HG03378 (cell line): ENCODE results near the gene TSPAN13.
"Not testable (repeated sequence)": the region's sequence is repeated elsewhere in the genome, so short reads cannot be mapped to it uniquely, and the experiment has no call there.

Experiments
- ATAC-seq: cut with Tn5 transposase; IDR thresholded peaks from one replicate; pipeline ENCODE4 v1.9.1; 2021; ENCODE audit warnings: mild to moderate bottlenecking, moderate library complexity; ENCODE audit not compliant: unreplicated experiment

The TSPAN13 gene

DNA sequence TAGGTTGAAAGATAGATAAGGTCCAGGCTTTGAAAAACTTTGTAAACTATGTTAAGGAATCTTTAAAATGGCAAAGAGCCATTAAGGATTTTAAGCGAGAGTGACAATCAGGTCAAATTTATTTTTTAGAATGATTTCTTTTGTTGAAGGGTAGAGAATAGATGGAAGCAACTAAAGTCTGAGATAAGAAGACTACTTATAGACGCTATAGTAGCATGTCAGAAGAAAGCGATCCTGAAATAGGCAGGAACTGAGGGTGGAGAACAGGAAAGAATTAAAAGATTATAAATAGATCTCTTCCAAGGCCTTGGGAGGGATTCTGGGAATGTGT is 13.0 kb upstream of the TSPAN13 start:
- ATAC-seq = no peak

DNA sequence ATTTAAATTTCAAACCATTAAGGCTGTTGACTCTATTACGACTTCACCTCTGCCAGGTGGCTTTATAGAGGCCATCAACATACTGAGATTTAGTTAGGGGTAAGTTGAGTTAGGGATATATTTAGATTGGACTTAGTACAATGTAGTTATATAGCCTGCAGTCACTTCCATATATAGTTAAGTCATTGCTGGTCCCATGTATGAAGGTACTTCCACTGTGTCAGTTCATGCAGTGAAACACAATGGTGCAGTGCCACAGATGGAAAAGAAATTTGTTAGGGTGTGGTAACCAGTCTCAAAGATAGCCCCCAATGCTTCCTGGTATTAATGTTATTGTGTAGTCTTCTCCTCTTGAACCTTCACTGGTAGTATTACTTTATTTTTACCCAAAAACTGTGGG is 12.6 kb upstream of the TSPAN13 start:
- ATAC-seq = no peak

DNA sequence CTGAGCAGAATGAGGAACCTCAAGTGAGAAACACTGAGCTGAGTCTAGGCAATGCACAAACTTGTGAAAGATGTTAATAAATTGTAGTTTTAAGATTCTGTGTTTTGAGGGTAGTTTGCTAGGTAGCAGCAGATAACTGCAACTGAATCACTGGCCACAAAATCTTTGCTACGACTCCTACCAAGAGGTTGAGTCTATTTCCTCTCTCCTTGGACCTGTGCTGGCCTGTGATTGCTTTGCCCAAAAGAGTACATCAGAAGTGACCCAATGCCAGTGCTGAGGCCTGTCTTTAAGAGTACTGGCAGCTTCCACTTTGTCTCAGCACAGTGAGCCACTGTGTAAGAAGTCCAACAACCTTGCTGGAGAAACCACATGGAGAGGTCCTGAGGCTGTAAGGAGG is 11.9 kb upstream of the TSPAN13 start:
- no peak for ATAC-seq

DNA sequence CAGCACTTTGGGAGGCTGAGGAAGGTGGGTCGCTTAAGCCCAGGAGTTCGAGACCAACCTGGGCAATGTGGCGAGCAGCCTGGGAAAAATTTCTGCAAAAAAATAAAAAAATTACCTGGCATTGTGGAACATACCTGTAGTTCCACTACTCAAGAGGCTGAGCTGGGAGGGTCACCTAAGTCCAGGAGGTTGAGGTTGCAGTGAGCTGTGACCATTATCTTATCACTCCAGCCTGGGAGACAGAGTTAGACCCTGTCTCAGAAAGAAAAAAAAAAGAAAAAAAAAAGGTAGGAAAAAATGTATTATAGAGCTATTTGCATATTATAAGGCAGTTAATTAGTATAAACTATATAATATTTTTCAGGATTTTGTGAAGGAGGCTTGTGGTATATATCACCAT is 11.0 kb upstream of the TSPAN13 start:
- no peak for ATAC-seq

DNA sequence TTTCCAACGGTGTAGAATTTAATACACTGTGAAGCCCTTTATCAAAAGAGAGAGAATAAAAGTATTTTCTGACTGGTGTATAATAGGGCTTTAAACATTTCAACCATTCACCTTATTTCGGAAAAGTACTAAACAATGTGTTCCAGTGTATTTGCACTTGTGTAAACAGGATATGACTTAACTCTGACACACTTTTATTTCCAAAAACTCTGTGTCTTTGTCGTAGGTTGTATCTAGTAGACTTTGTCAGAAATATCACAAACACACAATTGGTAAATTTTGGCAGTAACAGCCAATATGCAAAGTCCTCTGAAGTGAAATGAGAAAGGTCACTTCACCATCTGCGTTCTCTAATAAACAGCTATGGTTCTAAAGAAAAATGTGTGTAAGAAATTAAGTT is 10.3 kb upstream of the TSPAN13 start:
- no peak for ATAC-seq

DNA sequence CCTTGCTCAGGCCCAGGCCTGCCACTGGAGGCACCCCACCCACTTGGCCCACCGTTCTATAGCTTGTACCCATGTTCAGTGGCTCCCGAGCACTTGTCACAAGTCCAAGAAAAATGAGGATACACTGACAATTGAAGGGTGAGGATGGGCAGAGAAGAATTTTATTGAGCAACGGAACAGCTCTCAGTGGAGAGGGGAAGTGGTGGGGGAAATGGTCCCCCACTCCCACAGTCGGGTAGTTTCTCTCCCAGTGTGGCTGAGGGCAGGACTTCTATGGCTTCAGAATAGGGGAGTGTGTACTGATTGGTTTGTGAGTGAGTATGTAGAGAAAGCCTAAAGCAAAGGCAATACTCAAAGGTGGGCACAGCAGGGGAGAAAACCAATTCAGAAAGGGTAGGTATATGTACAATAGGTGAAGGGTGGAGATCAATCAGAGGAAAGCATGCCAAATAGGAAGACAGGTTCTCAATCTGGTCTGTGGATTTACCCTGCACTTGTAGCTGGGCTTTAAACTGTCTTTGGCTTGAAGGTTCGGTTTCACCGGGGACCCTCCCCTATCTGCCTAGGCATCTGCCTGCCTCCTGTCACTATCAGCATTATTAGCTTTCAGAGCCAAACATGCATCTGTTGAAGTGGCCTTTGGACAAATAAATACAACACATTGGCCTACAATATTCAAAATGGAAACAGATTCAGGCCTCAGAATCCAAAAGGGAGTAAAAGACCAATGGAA is 8.9 kb upstream of the TSPAN13 start:
- ATAC-seq = no peak

DNA sequence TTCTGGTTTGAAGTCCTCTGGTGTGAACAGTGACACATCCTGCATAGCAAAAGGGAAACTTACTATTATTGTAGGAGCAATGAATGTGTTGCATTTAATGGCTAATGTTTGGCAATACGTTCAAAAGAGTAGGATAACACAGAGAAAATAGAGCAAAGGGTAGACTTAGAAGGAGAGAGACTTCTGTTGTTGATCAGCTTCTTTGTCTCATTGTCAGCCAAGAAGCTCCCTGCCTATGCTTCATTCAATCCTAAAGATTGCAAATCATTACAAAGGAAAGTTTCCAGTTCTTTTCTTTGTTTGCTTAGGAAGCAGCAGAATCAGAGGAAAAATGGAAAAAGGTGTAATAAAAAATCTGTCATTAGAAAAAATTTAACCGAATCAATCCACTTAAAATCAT is 7.9 kb upstream of the TSPAN13 start:
- ATAC-seq = no peak

DNA sequence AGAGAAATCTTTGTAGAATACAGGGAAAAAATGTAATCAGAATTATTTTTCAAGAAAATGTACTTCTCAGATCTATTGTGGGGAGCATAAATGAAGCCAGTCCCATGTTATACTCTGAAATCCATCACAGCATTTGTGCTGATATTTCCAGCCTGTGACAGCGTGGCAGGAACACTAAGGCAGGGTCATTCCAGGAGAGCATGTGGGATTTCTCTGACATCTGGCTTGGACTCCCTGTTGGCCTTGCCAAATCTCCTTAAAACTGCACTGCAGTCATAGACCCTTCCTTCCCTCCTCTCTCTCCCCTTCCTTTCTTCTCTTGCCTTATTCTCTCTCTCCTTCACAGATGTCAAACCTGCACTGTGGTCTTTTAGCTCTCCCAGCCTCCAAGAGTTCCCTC is 6.5 kb upstream of the TSPAN13 start:
- ATAC-seq = no peak

DNA sequence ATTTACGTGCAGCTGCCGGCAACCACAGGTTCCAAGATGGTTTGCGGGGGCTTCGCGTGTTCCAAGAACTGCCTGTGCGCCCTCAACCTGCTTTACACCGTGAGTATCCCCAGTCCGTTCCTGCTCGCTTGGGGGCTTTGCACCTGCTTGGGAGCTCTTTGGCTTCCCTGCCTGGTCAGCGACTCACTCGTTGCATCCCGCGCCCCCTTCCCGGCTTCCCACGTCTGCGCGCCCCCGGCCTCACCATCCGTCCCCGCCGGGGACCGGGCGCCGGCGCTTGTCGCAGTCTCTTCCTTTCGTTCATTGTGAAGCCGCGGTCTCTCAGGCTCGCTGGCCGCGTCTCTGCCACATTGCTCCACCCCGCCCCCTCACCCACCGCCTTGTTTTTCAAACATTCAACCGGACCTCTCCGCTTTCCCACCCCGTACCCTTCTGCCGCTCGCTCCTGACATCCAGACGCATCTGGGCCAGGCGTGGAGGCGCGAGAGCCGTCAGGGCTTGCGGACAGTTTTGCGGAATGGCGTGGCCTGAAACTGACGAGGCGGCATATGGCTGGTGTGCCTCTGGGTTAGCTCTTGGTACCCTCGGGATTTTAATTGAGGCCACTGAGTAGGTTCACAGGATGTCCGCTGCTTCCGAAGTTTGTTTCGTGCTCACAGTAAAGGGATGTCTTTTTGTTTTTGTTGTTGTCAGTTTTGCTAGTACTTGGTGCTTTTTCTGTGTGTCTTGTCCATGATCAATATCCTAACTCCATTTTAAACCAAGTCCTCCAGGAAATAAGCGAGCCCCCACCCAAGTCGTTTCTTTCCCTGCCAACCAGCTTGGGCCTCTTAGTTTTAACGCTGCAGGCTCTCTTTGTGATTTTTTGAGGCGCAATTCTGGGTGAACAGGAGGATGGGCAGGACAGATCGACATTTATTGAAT is 639 bp downstream of the TSPAN13 start:
- no peak for ATAC-seq

DNA sequence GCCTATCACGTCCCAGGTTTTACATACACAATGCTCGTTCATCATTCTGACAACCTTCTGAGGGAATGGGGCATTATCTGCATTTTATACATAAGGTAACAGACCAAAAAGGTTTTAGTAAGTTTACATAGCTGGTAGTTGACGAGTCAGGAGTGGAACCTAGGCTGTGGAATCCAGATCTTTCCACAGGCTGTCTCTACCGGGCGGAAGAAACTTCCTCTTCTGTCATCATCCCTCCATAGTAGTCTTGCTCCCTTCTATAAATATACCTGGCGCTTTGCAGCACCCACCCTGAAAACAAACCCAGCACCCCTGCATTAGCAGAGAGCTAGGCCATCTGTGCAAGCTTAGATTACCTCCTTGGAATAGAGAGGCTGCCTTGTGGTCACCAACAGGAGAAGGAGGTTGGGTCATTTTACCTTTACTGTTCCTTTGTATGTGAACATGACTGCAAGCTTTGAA is 1.3 kb downstream of the TSPAN13 start:
- ATAC-seq = no peak

DNA sequence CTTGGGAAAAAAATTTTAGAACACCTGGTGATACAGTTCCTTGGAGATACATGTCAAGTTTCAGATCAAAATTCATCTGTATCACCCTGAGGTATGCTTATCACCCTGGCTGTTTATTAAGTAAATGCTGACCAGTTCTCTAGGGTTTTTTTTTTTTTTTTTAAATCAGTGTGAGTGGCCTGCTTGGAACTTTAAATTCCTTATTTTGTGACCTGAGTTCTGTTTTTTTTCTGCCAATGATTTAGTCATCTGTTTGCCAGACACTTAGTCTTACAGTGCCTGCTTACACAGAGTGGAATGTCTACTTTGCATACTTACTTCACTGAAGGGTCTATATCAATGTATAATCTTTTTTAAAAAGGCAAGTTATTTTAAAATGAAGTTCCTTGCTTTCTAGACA is 1.8 kb downstream of the TSPAN13 start:
- ATAC-seq = no peak

DNA sequence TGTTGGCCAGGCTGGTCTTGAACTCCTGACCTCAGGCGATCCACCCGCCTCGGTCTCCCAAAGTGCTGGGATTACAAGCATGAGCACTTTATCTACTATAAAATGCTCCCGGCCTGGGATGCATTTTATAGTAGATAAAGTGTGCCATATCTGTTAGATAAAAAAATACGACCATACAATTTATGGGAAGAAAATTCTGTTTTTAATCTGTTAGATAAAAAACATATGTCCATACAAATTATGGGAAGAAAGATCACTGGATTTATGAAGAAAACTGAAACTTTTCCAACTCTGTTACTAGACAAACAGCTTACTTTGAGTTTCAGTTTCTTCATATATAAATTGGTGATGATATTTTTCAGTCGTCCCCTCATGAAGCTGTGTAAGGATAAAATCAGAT is 4.5 kb downstream of the TSPAN13 start:
- ATAC-seq = no peak

DNA sequence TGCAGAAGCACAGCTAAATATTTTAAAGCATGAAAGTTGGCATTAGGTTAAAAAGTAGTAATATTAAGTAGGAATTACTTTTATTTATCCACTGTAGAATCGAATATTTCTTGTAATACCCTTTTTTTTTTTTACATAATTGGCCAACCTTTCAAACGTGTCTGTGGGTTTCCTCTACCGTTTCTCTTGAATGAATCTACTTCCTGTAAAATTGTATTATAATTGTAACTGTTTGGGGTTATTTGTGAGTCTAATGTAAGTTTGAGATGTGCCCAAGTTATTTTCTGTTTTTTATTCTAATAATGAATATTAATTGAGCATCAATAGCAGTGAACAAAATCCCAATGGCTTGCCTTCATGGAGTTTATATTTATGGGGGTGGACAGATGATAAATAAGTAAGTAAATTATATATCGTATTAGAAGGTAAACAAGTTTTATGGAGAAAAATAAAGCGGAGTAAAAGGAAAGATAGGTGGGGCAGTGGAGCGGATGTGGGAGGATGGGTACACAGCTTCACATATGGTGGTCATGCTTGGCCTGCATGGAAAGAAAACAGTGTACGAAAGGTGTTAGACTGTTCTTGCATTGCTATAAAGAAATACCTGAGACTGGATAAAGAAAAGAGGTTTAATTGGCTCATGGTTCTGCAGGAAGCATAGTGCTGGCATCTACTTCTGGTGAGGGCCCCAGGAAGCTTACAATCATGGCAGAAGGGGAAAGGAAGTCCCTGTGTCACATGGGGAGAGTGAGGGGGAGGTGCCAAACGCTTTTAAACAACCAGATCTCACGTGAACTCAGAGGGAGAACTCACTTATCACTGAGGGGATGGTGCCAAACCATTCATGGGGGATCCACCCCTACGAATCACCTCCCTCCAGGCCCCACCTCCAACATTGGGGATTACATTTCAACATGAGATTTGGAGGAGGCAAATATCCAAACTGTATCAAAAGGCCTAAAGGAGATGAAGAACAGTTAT is 5.4 kb downstream of the TSPAN13 start:
- ATAC-seq = no peak

DNA sequence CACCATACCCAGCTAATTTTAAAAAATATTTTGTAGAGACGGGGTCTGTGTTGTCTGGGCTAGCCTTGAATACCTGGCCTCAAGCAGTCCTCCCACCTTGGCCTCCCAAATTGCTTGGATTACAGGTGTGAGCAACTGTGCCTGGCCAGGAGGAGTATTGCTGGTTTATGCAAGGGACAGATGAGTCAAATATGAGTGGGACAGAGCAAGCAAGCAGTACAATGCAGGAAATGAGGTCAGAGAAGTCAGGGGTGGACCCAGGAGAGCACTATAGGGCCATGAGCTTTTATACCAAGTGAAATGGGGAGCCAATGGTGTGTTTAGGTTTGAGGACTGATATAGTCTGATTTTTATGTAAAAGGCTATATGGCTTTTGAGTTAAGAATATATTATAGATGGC is 6.3 kb downstream of the TSPAN13 start:
- no peak for ATAC-seq

DNA sequence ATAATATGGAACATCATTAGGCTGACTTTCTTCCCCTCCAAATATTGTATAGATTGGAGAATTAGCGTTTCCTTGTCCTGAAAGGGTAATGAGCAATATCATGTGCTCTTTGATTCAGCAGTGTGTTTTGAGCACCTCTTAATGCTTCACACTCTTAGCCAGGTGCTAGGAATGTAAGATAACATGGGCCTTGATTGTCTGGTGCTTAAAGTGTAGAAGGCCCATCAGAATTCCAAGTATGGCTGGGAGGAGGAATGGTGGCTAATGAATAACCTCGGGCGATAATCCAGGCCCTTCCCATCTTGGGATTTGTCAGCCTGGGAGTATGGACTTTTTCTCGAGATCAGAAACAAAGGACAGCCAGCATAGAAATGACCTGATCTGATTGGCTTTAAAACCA is 8.6 kb downstream of the TSPAN13 start:
- no peak for ATAC-seq

DNA sequence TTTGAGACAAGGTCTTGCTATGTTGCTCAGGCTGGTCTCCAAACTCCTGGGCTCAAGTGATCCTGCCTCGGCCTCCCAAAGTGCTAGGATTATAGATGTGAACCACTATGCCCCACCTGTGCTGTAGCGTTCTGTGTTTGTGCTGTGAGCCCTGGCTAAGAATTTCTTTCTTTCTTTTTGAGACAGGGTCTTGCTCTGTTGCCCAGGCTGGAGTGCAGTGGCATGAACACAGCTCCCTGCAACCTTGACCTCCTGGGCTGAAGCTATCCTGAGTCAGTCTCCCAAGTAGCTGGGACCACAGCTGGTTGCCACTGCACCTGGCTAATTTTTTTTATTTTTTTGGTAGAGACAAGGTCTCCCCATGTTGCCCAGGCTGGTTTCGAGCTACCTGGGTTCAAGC is 11.4 kb downstream of the TSPAN13 start:
- no peak for ATAC-seq

DNA sequence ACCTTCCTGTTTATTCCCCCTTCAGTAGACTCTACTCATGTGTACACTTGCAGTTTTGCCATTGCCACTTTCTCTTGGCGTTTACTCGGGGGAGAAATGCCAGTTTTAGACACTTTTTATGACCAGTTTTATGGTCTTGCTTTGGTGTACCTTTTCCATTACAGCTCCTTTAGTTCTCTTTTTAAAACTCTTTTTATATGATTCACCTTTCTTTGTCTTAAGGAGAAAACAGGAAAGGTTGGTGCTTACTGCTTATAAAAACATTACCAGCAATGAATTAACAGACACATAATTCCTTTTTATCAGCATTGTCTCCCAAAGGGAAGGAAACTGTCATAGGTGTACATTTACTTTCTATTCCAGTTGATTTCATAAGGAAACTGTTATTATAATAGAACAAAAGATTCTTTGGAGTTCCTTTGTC is 11.9 kb downstream of the TSPAN13 start:
- no peak for ATAC-seq

DNA sequence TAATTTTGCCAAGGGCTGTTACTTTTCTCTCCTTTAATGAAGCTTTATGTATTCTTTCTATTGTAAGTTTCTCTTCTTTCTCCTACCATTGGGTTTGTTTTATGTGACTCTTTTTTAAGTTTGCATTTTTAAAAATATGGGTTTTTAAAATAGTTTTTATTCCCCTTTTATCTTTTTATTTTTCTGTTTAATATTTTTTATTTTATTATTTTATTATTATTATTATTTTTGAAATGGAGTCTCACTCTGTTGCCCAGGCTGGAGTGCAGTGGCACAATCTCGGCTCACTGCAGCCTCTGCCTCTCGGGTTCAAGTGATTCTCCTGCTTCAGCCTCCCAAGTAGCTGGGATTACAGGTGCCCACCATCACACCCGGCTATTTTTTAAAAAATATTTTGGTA is 16.4 kb downstream of the TSPAN13 start:
- not testable (repeated sequence) for ATAC-seq

DNA sequence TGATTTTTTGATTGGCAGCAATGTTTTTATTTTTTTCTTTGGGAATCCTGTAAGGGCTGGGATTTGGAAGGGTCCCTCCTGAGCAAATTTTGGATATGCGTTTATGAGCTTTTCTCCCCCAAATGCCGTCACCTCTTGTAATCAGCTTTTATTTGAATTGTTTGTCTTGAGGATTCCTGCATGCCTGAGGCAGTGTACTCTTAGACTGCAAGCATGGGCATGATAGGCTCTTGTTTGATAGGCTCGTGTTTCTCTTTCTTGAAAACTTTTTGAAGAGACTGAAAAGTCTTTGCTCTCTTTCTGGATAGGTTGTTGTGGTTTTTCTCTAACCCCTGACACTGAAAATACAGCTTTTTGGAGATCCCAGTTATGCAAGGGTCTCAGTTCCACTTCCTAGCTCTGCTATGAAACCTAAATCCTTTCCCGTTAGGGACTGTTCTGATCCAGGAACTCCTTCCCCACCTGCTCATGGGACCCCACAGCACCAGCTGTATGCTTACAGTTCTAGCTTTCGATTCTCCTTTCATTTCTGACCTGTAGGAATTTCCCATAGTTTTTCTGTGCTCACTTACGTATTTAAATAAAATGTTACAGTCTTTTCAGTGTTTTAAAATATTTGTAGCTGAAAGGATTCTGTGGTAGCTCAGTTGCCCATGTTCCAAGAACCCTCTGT is 17.2 kb downstream of the TSPAN13 start:
- no peak for ATAC-seq

DNA sequence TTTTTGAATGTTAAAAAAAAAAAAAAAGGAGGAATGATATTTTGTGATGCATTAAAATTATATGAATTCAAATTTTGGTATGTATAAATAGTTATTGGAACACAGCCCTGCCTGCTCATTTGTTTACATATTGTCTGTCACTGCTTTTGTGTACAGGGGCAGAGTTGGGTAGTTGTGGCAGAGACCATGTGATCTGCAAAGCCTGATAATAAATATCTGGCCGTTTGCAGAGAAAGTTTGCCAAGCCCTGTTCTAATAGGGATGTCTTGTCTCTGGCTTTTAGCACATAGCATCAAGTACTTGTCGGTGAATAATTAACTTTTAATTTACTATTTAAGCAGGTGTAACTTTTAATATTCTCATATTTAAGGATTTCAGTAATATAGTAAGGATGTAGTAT is 19.8 kb downstream of the TSPAN13 start:
- no peak for ATAC-seq

DNA sequence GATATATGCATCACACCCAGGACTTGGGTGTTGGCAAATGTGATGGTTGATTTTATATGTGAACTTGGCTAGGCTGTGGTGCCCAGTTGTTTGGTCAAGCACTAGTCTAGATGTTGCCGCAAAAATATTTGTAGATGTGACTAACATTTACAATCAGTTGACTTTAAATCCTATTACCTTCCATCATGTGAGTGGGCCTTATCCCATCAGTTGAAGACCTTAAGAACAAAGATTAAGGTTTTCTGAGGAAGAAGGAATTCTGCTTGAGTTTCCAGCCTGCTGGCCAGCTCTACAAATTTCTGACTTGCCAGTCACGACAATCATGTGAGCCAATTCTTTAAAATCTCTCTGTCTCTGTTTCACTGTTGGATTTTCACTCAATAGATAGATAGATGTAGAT is 20.3 kb downstream of the TSPAN13 start:
- no peak for ATAC-seq
